Keratinocyte (primary cell): ENCODE results near the gene CNP.

Source experiments
- EZH2 ChIP-seq: IDR thresholded peaks from one replicate; pipeline ENCODE4 v1.6.1; 2012; ENCODE audit warnings: inconsistent platforms, mild to moderate bottlenecking, low read length, moderate library complexity
- TF ChIP-seq, protein P1 (sequence below), 3 experiments: IDR thresholded peaks in 1 of 3; conservative IDR thresholded peaks in 1 of 3; optimal IDR thresholded peaks in 1 of 3; 2 replicates in 2 of 3; 3 replicates in 1 of 3; pipeline versions ENCODE3 to v1.5.1; 2011; ENCODE audit warnings: low read length in 3 of 3, mild to moderate bottlenecking in 3 of 3, moderate library complexity in 2 of 3, control low read depth in 1 of 3, inconsistent platforms in 1 of 3; ENCODE audit not compliant: insufficient read depth in 2 of 3; ENCODE audit errors: extremely low read depth in 1 of 3

- no peak for TF ChIP-seq EZH2
- TF ChIP-seq, protein P1, sequence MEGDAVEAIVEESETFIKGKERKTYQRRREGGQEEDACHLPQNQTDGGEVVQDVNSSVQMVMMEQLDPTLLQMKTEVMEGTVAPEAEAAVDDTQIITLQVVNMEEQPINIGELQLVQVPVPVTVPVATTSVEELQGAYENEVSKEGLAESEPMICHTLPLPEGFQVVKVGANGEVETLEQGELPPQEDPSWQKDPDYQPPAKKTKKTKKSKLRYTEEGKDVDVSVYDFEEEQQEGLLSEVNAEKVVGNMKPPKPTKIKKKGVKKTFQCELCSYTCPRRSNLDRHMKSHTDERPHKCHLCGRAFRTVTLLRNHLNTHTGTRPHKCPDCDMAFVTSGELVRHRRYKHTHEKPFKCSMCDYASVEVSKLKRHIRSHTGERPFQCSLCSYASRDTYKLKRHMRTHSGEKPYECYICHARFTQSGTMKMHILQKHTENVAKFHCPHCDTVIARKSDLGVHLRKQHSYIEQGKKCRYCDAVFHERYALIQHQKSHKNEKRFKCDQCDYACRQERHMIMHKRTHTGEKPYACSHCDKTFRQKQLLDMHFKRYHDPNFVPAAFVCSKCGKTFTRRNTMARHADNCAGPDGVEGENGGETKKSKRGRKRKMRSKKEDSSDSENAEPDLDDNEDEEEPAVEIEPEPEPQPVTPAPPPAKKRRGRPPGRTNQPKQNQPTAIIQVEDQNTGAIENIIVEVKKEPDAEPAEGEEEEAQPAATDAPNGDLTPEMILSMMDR (optimal IDR thresholded peaks at IDR 0.05 in 1 of 3, IDR thresholded peaks at IDR 0.05 in 1 of 3, conservative IDR thresholded peaks at IDR 0.05 in 1 of 3; ENCODE audit: extremely low read depth in 1 of 3, insufficient read depth in 2 of 3, low read length in 3 of 3): no peak
Observed at GRCh38 chr17:41918314-41919164, 48.1 kb upstream of the CNP start, which contains the start of gene ACLY.
